ENCODE results near the gene PRKG1. TPM values are rescaled to one million over a fixed set of nuclear protein-coding genes. Genes with fewer than 3 reads are reported as not detected.

PRKG1 gene
- total RNA-seq, 2 donors from 2014 or later, result 1.3 to 2.7 TPM

- WGBS, 2 experiments (ENCODE audit: insufficient coverage in 1 of 2, insufficient read length in 1 of 2), result 88 to 93% methylated on average over 2 of the region's 3 CpGs
- Mint-ChIP-seq H3K27ac (no peak overlapping the region), H3K9me3 (peaks cover 4% of the 10 kb centered on the region), H3K4me1 (no peaks in the 10 kb centered on the region), H3K36me3 (ENCODE audit: low read depth) (no peaks in the 10 kb centered on the region), H3K4me3 (no peak overlapping the region), H3K27me3 (ENCODE audit: insufficient read depth) (no peaks in the 10 kb centered on the region)
- DNase-seq, result no peak
- Histone ChIP-seq H3K9me3 (ENCODE audit: control insufficient read depth, low read length) (no peaks in the 10 kb centered on the region), H3K9ac (ENCODE audit: extremely low read depth, low read length, poor library complexity, severe bottlenecking) (no peak overlapping the region), H3K27me3 (ENCODE audit: control insufficient read depth, insufficient read depth, low read length, poor library complexity, severe bottlenecking) (no peaks in the 10 kb centered on the region), H3K36me3 (ENCODE audit: control insufficient read depth, insufficient read depth, low read length) (no peaks in the 10 kb centered on the region), H3K4me1 (ENCODE audit: control insufficient read depth, insufficient read depth, low read length) (no peaks in the 10 kb centered on the region), H3K4me3 (ENCODE audit: low read length) (no peak overlapping the region), H3K27ac (ENCODE audit: low read depth, low read length) (no peak overlapping the region)
- TF ChIP-seq CTCF (conservative IDR thresholded peaks at IDR 0.05), result no peak
Measured at GRCh38 chr10:51394039-51394438, 319.8 kb downstream of the PRKG1 start.

- Mint-ChIP-seq H3K4me3 (no peak overlapping the region), H3K27me3 (ENCODE audit: insufficient read depth) (no peaks in the 10 kb centered on the region), H3K4me1 (no peaks in the 10 kb centered on the region), H3K36me3 (ENCODE audit: low read depth) (no peaks in the 10 kb centered on the region), H3K9me3 (peaks cover 3% of the 10 kb centered on the region), H3K27ac (no peak overlapping the region)
- no peak for TF ChIP-seq CTCF (conservative IDR thresholded peaks at IDR 0.05)
- Histone ChIP-seq H3K27ac (ENCODE audit: low read depth, low read length) (no peak overlapping the region), H3K9me3 (ENCODE audit: control insufficient read depth, low read length) (no peaks in the 10 kb centered on the region), H3K9ac (ENCODE audit: extremely low read depth, low read length, poor library complexity, severe bottlenecking) (no peak overlapping the region), H3K36me3 (ENCODE audit: control insufficient read depth, insufficient read depth, low read length) (no peaks in the 10 kb centered on the region), H3K4me3 (ENCODE audit: low read length) (no peak overlapping the region), H3K27me3 (ENCODE audit: control insufficient read depth, insufficient read depth, low read length, poor library complexity, severe bottlenecking) (no peaks in the 10 kb centered on the region), H3K4me1 (ENCODE audit: control insufficient read depth, insufficient read depth, low read length) (no peaks in the 10 kb centered on the region)
- no peak for DNase-seq
- WGBS, 2 experiments (ENCODE audit: insufficient coverage in 1 of 2, insufficient read length in 1 of 2), result 96 to 100% methylated on average over 1 to 3 of the region's 3 CpGs
Measured at GRCh38 chr10:51397244-51397643, 323.0 kb downstream of the PRKG1 start.

GRCh38 chr10:51397695-51398094, 323.4 kb downstream of the PRKG1 start:
- H3K4me1 Mint-ChIP-seq, result no peaks in the 10 kb centered on the region
- 90 to 100% methylated on average over 2 of the region's 2 CpGs for WGBS, 2 experiments (ENCODE audit: insufficient coverage in 1 of 2, insufficient read length in 1 of 2)

More at GRCh38 chr10:51397695-51398094, 323.4 kb downstream of the PRKG1 start:
- Mint-ChIP-seq H3K27me3 (ENCODE audit: insufficient read depth) (no peaks in the 10 kb centered on the region), H3K9me3 (peaks cover 2% of the 10 kb centered on the region), H3K27ac (no peak overlapping the region), H3K4me3 (no peak overlapping the region), H3K36me3 (ENCODE audit: low read depth) (no peaks in the 10 kb centered on the region)
- TF ChIP-seq CTCF (conservative IDR thresholded peaks at IDR 0.05), result no peak
- no peak overlapping the region for H3K9ac ChIP-seq (ENCODE audit: extremely low read depth, low read length, poor library complexity, severe bottlenecking)
- no peaks in the 10 kb centered on the region for H3K4me1 ChIP-seq (ENCODE audit: control insufficient read depth, insufficient read depth, low read length)
- H3K4me3 ChIP-seq (ENCODE audit: low read length), result no peak overlapping the region
- H3K9me3 ChIP-seq (ENCODE audit: control insufficient read depth, low read length), result no peaks in the 10 kb centered on the region
- H3K27me3 ChIP-seq (ENCODE audit: control insufficient read depth, insufficient read depth, low read length, poor library complexity, severe bottlenecking), result no peaks in the 10 kb centered on the region
- H3K36me3 ChIP-seq (ENCODE audit: control insufficient read depth, insufficient read depth, low read length), result no peaks in the 10 kb centered on the region
- DNase-seq, result no peak
- no peak overlapping the region for H3K27ac ChIP-seq (ENCODE audit: low read depth, low read length)
